ENCODE results near the gene GRAMD1B. TPM values are rescaled to one million over a fixed set of nuclear protein-coding genes. Genes with fewer than 3 reads are reported as not detected.
"Not testable (repeated sequence)": the region's sequence is repeated elsewhere in the genome, so short reads cannot be mapped to it uniquely, and the experiment has no call there.

GRAMD1B gene
- total RNA-seq, 4 donors from 2014 or later = 27.5 to 37.2 (median 30.6) TPM

DNA sequence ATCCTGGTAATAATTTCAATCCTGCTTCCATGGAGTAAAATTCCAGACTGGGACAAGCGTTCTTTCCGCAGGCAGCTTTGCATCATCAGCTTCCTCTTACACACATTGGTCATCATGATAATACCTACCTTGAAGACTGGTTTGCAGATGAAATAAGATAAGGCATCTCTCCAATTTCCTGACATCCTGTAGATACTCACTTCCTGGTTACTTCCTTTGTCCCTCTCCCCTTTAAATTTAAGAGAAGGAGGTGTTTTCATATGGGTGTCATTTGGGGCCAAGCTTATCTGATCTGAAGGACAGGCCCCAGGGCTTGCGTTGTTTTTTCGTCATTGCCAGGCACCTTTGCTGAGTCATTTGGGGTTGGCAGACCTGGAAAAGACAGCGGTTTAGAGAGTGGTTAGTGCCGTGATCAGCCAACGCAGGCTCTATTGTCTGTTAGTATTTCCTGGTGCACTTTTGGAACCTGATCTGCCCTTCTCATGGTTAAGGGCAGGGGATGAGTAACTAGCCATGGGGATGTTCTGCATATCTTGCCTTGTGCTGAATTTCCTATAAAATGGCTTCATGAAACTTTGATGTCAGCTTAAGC is 24.1 kb downstream of the GRAMD1B start:
- WGBS, 2 donors = 67 to 68% methylated on average over 7 of the region's 7 CpGs
- no peaks in the 10 kb centered on the region for H3K36me3 ChIP-seq
- H3K27ac ChIP-seq = peak overlapping the region in 1 of 4 donors; percentile 50
- no peaks in the 10 kb centered on the region for H3K4me1 ChIP-seq
- no peaks in the 10 kb centered on the region for H3K27me3 ChIP-seq
- no peak for DNase-seq (ENCODE audit: low spot score in 2 of 2)
- H3K9me3 ChIP-seq = no peaks in the 10 kb centered on the region
- no peak overlapping the region for H3K4me3 ChIP-seq
- TF ChIP-seq EP300 (IDR thresholded peaks at IDR 0.05) (no peak), CTCF (IDR thresholded peaks at IDR 0.05) (no peak), POLR2A (IDR thresholded peaks at IDR 0.05) (no peak)

- no peaks in the 10 kb centered on the region for H3K4me1 ChIP-seq
Measured at GRCh38 chr11:123454796-123455195, 24.7 kb downstream of the GRAMD1B start.

DNA sequence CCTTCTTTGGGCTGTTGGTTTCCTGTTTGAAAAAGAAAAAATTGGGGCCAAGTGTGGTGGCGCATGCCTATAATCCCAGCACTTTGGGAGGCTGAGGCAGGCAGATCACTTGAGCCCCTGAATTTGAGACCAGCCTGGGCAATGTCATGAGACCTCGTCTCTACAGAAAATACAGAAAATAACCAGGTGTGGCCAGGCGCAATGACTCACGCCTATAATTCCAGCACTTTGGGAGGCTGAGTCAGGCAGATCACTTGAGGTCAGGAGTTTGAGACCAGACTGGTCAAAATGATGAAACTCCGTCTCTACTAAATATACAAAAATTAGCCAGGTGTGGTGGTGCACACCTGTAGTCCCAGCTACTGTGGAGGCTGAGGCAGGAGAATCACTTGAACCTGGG is 26.4 kb downstream of the GRAMD1B start:
- H3K36me3 ChIP-seq; H3K4me3 ChIP-seq; H3K4me1 ChIP-seq; H3K9me3 ChIP-seq; DNase-seq (ENCODE audit: low spot score in 2 of 2); H3K27me3 ChIP-seq: not testable (repeated sequence)
- H3K27ac ChIP-seq = peak overlapping the region in 3 of 4 donors; percentile 19 to 60 (median 48)
- 83 to 92% methylated on average over 5 of the region's 5 CpGs for WGBS, 2 donors

More at GRCh38 chr11:123454796-123455195, 24.7 kb downstream of the GRAMD1B start:
- no peaks in the 10 kb centered on the region for H3K36me3 ChIP-seq
- peak overlapping the region in 1 of 4 donors; percentile 50 for H3K27ac ChIP-seq
- H3K9me3 ChIP-seq = no peaks in the 10 kb centered on the region
- no peak overlapping the region for H3K4me3 ChIP-seq
- H3K27me3 ChIP-seq = no peaks in the 10 kb centered on the region
- TF ChIP-seq EP300 (IDR thresholded peaks at IDR 0.05) (no peak), CTCF (IDR thresholded peaks at IDR 0.05) (no peak), POLR2A (IDR thresholded peaks at IDR 0.05) (no peak)
- DNase-seq (ENCODE audit: low spot score in 2 of 2) = no peak

DNA sequence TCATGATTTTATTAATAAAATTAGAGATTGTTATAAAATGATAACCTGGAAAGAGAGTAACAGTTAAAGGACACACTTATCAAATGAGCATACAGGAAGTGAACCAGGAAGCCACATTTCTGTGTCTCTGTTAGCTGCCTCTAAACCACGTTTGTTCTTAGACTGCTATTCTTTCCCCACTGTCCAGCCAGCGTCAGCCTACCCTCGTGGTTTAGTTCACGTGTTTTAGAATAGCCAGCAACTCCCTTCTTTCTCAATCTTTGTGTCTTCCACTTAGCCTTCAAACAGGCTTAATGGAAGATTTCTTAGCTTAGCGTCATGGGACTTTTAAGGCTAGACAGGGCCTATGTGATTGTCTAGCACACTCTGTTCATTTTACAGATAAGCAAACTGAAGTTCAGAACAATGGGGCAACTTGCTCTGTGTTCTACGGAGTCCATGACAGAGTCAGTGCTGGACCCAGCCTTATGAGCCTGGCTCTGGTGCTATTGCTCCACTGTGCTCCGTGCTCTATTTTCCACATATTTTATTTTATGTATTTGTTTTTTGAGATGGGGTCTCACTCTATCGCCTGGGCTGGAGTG is 27.2 kb downstream of the GRAMD1B start:
- H3K36me3 ChIP-seq = no peaks in the 10 kb centered on the region
- TF ChIP-seq EP300 (IDR thresholded peaks at IDR 0.05) = peak; percentile 65 to 81
- TF ChIP-seq CTCF (IDR thresholded peaks at IDR 0.05) = no peak
- peak in 1 of 2 donors; percentile 13 for TF ChIP-seq POLR2A (IDR thresholded peaks at IDR 0.05)
- H3K27ac ChIP-seq = peak overlapping the region in 3 of 4 donors; percentile 26 to 70 (median 48)
- 56 to 67% methylated on average over 8 of the region's 8 CpGs for WGBS, 2 donors
- DNase-seq (ENCODE audit: low spot score in 2 of 2) = peak in 1 of 2 donors; percentile 57
- H3K4me1 ChIP-seq = no peaks in the 10 kb centered on the region
- no peak overlapping the region for H3K4me3 ChIP-seq
- H3K27me3 ChIP-seq = no peaks in the 10 kb centered on the region
- H3K9me3 ChIP-seq = no peaks in the 10 kb centered on the region

DNA sequence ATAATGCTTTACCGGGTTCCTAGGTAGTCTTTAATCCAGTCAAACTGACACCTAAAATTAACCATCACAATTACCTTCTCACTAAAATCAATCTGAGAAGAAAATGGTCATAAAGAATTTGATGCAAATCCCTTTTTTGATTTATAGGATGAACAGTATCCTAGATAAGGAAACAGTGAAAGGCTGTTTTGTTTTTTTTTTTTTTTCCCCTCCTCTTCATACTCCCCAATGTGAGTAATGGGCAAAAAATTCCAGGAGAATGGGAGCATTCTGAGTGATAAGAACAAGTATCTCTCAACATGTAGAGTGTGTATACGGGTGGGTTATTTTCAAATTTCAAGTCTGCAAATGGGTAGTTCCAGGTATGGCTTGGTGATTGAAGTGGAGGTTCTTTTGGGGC is 28.4 kb downstream of the GRAMD1B start:
- H3K36me3 ChIP-seq = no peaks in the 10 kb centered on the region
- H3K27me3 ChIP-seq = no peaks in the 10 kb centered on the region
- no peaks in the 10 kb centered on the region for H3K4me1 ChIP-seq
- WGBS, 2 donors = 81 to 90% methylated on average over 2 of the region's 2 CpGs
- TF ChIP-seq CTCF (IDR thresholded peaks at IDR 0.05) (no peak), EP300 (IDR thresholded peaks at IDR 0.05) (no peak), POLR2A (IDR thresholded peaks at IDR 0.05) (no peak)
- no peak overlapping the region for H3K4me3 ChIP-seq
- H3K27ac ChIP-seq = no peak overlapping the region
- no peaks in the 10 kb centered on the region for H3K9me3 ChIP-seq
- no peak for DNase-seq (ENCODE audit: low spot score in 2 of 2)

All from tibial nerve (tissue), 4 donors.